H1 (cell line): ENCODE data around the gene ZC3H7B. TPM values are rescaled to one million over a fixed set of nuclear protein-coding genes. Genes with fewer than 3 reads are reported as not detected.

Source experiments
- JUND ChIP-seq: IDR thresholded peaks from 2 replicates; pipeline ENCODE4 v1.6.1; 2011; ENCODE audit warnings: mild to moderate bottlenecking, improper control_type of control experiment, low read length
- RXRA ChIP-seq: IDR thresholded peaks from 2 replicates; pipeline ENCODE4 v1.6.1; 2011; ENCODE audit warnings: low read depth, mild to moderate bottlenecking, low read length, moderate library complexity; ENCODE audit not compliant: insufficient read depth
- TAF1 ChIP-seq: IDR thresholded peaks from 2 replicates; pipeline ENCODE4 v1.6.1; 2011; ENCODE audit warnings: mild to moderate bottlenecking, low read depth, low read length
- polyA plus RNA-seq, 7 experiments: library from polyadenylated mRNA; depleted of rRNA in 3 of 7; stranded (reverse) in 5 of 7; unstranded in 2 of 7; fragments of >200 nt in 5 of 7; fragments of 200-250 nt in 2 of 7; gene quantifications; 1 replicate in 5 of 7; 2 replicates in 1 of 7; 4 replicates in 1 of 7; pipeline versions ENCODE4 v1.2.1 to v1.2.3, GENCODE V29; 2011 to 2013; ENCODE audit warnings: missing spikeins in 2 of 7, mixed read lengths in 2 of 7
- total RNA-seq: library from RNA; stranded (reverse); fragmentation: NEBNext Ultra II Directional; extraction: Animal tissue kit (Norgen Biotek cat#: 25700); gene quantifications from 2 replicates; pipeline ENCODE4 v1.2.1, GENCODE V29; 2021

ZC3H7B gene
- total and polyA plus RNA-seq, 2 of the 8 experiments (the other 6 are each of a cell fraction or from before 2014, with no cell fraction given): 35.5 to 78.6 TPM

GRCh38 chr22:41397143-41397811 lies 96.0 kb downstream of the ZC3H7B start (continued):
- no peak for TF ChIP-seq RXRA
- no peak for TF ChIP-seq TAF1
- TF ChIP-seq JUND: no peak
